ENCODE data around the gene PSPN. TPM values are rescaled to one million over a fixed set of nuclear protein-coding genes. Genes with fewer than 3 reads are reported as not detected.

Gene PSPN
- total and polyA plus RNA-seq, 2 of the 13 experiments (the other 11 are each of a cell fraction or from before 2014, with no cell fraction given) = 0.69 to 1.1 TPM

DNA sequence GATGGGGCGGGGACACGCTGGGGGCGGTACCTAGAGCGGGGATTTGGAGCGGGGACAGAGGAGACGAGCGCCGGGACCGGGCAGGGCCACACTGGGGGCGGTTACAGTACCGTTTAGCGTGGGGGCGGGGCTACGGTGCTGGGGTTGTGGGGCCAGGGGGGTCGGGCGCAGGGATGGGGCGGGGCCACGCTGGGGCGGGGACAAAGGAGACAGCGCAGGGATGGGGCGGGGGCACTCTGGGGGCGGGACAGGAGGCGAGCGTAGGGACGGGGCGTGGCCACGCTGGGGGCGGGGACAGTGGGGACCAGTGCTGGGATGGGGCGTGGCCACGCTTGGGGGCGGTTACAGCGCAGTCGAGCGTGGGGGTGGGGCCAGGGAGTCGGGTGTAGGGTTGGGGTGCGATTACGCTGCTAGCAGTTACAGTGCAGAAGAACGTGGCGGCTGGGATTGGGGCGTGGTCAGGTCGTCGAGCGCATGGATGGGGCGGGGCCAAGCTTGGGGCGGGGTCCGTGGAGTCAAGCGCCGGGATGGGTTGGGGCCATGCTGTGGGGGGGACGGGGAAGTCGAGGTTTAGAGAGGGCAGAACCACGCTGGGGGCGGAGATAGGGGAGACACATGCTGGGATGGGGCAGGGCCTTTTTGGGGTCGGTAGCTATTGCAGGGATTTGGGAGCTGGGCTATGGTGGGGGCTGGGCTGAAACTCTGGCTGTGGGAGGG, 2.5 kb downstream of the PSPN start (continued):
- TF ChIP-seq ZNF567 (CRISPR knock-in tag; IDR thresholded peaks at IDR 0.05; ENCODE audit: borderline replicate concordance) = 0 out of 2 replicates have a peak, but pooled peaks have one; percentile 1
- 0 out of 2 replicates have a peak, but pooled peaks have one; percentile 12 for TF ChIP-seq KDM5A (IDR thresholded peaks at IDR 0.05; ENCODE audit: borderline replicate concordance, low read length)
- TF ChIP-seq SAP130 (CRISPR knock-in tag; IDR thresholded peaks at IDR 0.05; ENCODE audit: low read depth) = no peak; the same call in 1 of the 2 replicates
- peak; percentile 45; the same call in 1 of the 2 replicates for TF ChIP-seq MAZ (IDR thresholded peaks at IDR 0.05; ENCODE audit: borderline replicate concordance, low read depth, low read length)
- peak; percentile 13; the same call in 1 of the 2 replicates for TF ChIP-seq MAZ (CRISPR knock-in tag; IDR thresholded peaks at IDR 0.05; ENCODE audit: low read depth)
- 0 out of 2 replicates have a peak, but pooled peaks have one; percentile 2 for TF ChIP-seq ZNF556 (CRISPR knock-in tag; IDR thresholded peaks at IDR 0.05; ENCODE audit: borderline replicate concordance)
- no peak for TF ChIP-seq ZNF883 (CRISPR knock-in tag; IDR thresholded peaks at IDR 0.05; ENCODE audit: not compliant biosample characterization)
- peak; percentile 10 for TF ChIP-seq ZFX (CRISPR knock-in tag; IDR thresholded peaks at IDR 0.05; ENCODE audit: low read depth)
- TF ChIP-seq GABPA (IDR thresholded peaks at IDR 0.05; ENCODE audit: low read depth, low read length) = no peak
- 0 out of 2 replicates have a peak, but pooled peaks have one; percentile 25 for TF ChIP-seq GABPA (CRISPR knock-in tag; IDR thresholded peaks at IDR 0.05; ENCODE audit: low read depth)
- TF ChIP-seq ATF4 (CRISPR knock-in tag; IDR thresholded peaks at IDR 0.05) = 0 out of 4 replicates have a peak, but pooled peaks of 1 of the 2 experiments have one; percentile 27
- TF ChIP-seq DMTF1 (CRISPR knock-in tag; IDR thresholded peaks at IDR 0.05) = no peak
- TF ChIP-seq KLF12 (CRISPR knock-in tag; IDR thresholded peaks at IDR 0.05; ENCODE audit: borderline replicate concordance) = no peak
- peak; percentile 42 for TF ChIP-seq YY1 (IDR thresholded peaks at IDR 0.05; ENCODE audit: insufficient read depth, insufficient replicate concordance, low read depth, low read length)
- TF ChIP-seq ZNF761 (CRISPR knock-in tag; conservative IDR thresholded peaks at IDR 0.05) = 0 out of 2 replicates have a peak, but pooled peaks have one; percentile 15
- TF ChIP-seq KLF15 (CRISPR knock-in tag; IDR thresholded peaks at IDR 0.05; ENCODE audit: borderline replicate concordance) = no peak
- TF ChIP-seq, protein P1, sequence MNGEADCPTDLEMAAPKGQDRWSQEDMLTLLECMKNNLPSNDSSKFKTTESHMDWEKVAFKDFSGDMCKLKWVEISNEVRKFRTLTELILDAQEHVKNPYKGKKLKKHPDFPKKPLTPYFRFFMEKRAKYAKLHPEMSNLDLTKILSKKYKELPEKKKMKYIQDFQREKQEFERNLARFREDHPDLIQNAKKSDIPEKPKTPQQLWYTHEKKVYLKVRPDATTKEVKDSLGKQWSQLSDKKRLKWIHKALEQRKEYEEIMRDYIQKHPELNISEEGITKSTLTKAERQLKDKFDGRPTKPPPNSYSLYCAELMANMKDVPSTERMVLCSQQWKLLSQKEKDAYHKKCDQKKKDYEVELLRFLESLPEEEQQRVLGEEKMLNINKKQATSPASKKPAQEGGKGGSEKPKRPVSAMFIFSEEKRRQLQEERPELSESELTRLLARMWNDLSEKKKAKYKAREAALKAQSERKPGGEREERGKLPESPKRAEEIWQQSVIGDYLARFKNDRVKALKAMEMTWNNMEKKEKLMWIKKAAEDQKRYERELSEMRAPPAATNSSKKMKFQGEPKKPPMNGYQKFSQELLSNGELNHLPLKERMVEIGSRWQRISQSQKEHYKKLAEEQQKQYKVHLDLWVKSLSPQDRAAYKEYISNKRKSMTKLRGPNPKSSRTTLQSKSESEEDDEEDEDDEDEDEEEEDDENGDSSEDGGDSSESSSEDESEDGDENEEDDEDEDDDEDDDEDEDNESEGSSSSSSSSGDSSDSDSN (CRISPR knock-in tag; IDR thresholded peaks at IDR 0.05) = no peak; the same call in 1 of the 2 replicates
- TF ChIP-seq, protein P2, sequence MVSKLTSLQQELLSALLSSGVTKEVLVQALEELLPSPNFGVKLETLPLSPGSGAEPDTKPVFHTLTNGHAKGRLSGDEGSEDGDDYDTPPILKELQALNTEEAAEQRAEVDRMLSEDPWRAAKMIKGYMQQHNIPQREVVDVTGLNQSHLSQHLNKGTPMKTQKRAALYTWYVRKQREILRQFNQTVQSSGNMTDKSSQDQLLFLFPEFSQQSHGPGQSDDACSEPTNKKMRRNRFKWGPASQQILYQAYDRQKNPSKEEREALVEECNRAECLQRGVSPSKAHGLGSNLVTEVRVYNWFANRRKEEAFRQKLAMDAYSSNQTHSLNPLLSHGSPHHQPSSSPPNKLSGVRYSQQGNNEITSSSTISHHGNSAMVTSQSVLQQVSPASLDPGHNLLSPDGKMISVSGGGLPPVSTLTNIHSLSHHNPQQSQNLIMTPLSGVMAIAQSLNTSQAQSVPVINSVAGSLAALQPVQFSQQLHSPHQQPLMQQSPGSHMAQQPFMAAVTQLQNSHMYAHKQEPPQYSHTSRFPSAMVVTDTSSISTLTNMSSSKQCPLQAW (CRISPR knock-in tag; IDR thresholded peaks at IDR 0.05) = 0 out of 2 replicates have a peak, but pooled peaks have one; percentile 1
- TF ChIP-seq MNT (IDR thresholded peaks at IDR 0.05) = peak; percentile 44; the same call in 1 of the 2 replicates

Measured in HepG2 (cell line).